ENCODE results near the gene LRRC4C. TPM values are rescaled to one million over a fixed set of nuclear protein-coding genes. Genes with fewer than 3 reads are reported as not detected.

The LRRC4C gene
- total RNA-seq, 3 donors from 2014 or later, result 0.29 to 4.1 TPM; not detected in 1

DNA sequence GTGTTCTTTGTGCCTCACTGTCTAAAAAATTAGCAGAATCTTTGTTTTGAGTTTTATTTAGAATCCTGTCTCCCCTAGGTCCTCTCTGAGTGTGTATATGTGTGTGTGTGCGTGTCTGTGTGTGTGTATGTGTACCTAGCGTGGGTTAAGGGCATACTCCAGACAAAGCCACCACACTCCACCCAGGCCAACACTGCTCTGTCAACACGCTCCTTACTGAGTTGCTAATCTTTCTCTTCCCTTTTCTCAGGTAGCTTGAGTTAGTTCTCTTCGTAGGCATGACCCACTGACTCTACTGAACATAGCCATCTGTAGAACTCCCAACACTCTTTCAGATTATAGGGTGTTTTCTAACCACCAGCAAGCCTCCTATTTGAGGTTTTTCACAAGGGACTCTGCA is 131.1 kb downstream of the LRRC4C start:
- Histone ChIP-seq H3K4me1 (ENCODE audit: low read depth) (no peaks in the 10 kb centered on the region), H3K9me3 (no peaks in the 10 kb centered on the region), H3K4me3 (no peak overlapping the region), H3K36me3 (ENCODE audit: low read depth) (no peaks in the 10 kb centered on the region)
- DNase-seq, result no peak
- intact Hi-C loops (cut with DNase I, micrococcal nuclease), result no loop called here
- TF ChIP-seq, protein P1, sequence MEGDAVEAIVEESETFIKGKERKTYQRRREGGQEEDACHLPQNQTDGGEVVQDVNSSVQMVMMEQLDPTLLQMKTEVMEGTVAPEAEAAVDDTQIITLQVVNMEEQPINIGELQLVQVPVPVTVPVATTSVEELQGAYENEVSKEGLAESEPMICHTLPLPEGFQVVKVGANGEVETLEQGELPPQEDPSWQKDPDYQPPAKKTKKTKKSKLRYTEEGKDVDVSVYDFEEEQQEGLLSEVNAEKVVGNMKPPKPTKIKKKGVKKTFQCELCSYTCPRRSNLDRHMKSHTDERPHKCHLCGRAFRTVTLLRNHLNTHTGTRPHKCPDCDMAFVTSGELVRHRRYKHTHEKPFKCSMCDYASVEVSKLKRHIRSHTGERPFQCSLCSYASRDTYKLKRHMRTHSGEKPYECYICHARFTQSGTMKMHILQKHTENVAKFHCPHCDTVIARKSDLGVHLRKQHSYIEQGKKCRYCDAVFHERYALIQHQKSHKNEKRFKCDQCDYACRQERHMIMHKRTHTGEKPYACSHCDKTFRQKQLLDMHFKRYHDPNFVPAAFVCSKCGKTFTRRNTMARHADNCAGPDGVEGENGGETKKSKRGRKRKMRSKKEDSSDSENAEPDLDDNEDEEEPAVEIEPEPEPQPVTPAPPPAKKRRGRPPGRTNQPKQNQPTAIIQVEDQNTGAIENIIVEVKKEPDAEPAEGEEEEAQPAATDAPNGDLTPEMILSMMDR (IDR thresholded peaks at IDR 0.05), result no peak
- ATAC-seq, result no peak

- Histone ChIP-seq H3K36me3 (ENCODE audit: low read depth) (no peaks in the 10 kb centered on the region), H3K4me3 (no peak overlapping the region), H3K9me3 (no peaks in the 10 kb centered on the region), H3K4me1 (ENCODE audit: low read depth) (no peaks in the 10 kb centered on the region)
- intact Hi-C loops (cut with DNase I, micrococcal nuclease), result no loop called here
- ATAC-seq (no peak), DNase-seq (no peak)
- TF ChIP-seq, protein P1 (IDR thresholded peaks at IDR 0.05), result no peak
These were observed 136.0 kb downstream of the LRRC4C start for GRCh38 chr11:41323446-41323845.

- ATAC-seq, result no peak
- intact Hi-C loops (cut with DNase I, micrococcal nuclease), result no loop called here
- H3K9me3 ChIP-seq, result no peaks in the 10 kb centered on the region
- no peak overlapping the region for H3K4me3 ChIP-seq
- H3K36me3 ChIP-seq (ENCODE audit: low read depth), result no peaks in the 10 kb centered on the region
- TF ChIP-seq, protein P1 (IDR thresholded peaks at IDR 0.05), result no peak
- H3K4me1 ChIP-seq (ENCODE audit: low read depth), result no peaks in the 10 kb centered on the region
- DNase-seq, result no peak
These were observed 138.8 kb downstream of the LRRC4C start for GRCh38 chr11:41320653-41321052.

DNA sequence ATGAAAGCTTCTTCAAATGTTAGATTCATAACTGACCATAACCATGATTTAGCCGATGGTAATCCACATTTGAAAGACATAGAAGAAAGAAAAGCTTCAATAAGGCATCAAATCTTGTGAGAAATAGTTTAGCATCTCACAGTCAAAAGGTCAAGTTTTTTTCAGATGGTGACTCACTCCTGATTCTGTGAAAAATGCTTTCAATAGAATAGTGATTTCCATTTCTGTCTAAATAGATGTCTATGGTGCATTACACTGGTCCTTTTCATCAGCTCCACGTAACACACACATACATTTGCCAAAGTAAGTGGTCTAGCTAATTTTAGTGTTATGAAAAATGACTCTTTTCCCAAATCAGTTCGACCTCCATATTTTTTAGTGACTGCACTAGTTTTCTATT is 139.2 kb downstream of the LRRC4C start:
- TF ChIP-seq, protein P1 (IDR thresholded peaks at IDR 0.05), result no peak
- no peak for ATAC-seq
- Histone ChIP-seq H3K36me3 (ENCODE audit: low read depth) (no peaks in the 10 kb centered on the region), H3K4me3 (no peak overlapping the region), H3K9me3 (no peaks in the 10 kb centered on the region), H3K4me1 (ENCODE audit: low read depth) (no peaks in the 10 kb centered on the region)
- intact Hi-C loops (cut with DNase I, micrococcal nuclease), result no loop called here
- DNase-seq, result no peak

DNA sequence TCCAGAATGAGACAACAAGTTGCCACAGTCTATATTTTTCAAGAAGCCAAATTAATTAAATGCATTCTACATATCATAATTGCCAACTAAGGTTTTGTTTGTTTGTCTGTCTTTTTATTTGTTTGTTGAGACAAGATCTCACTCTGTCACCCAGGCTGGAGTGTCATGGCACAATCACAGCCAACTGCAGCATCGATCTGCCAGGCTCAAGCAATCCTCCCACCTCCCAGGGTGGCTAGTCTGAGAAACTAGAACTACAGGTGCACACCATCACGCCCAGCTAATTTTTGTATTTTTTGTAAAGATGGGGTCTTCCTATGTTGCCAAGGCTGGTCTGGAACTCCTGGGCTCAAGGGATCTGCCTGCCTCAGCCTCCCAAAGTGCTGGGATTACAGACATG is 140.0 kb downstream of the LRRC4C start:
- intact Hi-C loops (cut with DNase I, micrococcal nuclease), result no loop called here
- TF ChIP-seq, protein P1 (IDR thresholded peaks at IDR 0.05), result no peak
- DNase-seq (no peak), ATAC-seq (no peak)
- no peaks in the 10 kb centered on the region for H3K4me1 ChIP-seq (ENCODE audit: low read depth)
- H3K36me3 ChIP-seq (ENCODE audit: low read depth), result no peaks in the 10 kb centered on the region
- no peaks in the 10 kb centered on the region for H3K9me3 ChIP-seq
- no peak overlapping the region for H3K4me3 ChIP-seq

- Histone ChIP-seq H3K9me3 (no peaks in the 10 kb centered on the region), H3K4me3 (no peak overlapping the region), H3K4me1 (ENCODE audit: low read depth) (no peaks in the 10 kb centered on the region), H3K36me3 (ENCODE audit: low read depth) (no peaks in the 10 kb centered on the region)
- intact Hi-C loops (cut with DNase I, micrococcal nuclease), result no loop called here
- DNase-seq (no peak), ATAC-seq (no peak)
- TF ChIP-seq, protein P1 (IDR thresholded peaks at IDR 0.05), result no peak
These were observed 142.7 kb downstream of the LRRC4C start for GRCh38 chr11:41316751-41317150.

Measured in mucosa of descending colon (tissue), 3 donors.